Activated B cell treated with CpG ODN at 0.5 μM for 24 hours (primary cell): Measurements from ENCODE around the gene HKDC1. TPM values are rescaled to one million over a fixed set of nuclear protein-coding genes. Genes with fewer than 3 reads are reported as not detected.

ENCODE experiments used
- ATAC-seq: fragments of 200-7000 bp; cut with Tn5 transposase; one replicate; pipeline ENCODE4 v1.10.0; 2021; ENCODE audit warnings: low read depth, mild to moderate bottlenecking, moderate library complexity
- CTCF ChIA-PET: fragments of 350-600 bp; sonication (Branson Sonifier 250); formaldehyde crosslinking; loops from one replicate; lab custom pipeline; 2021; ENCODE audit warnings: antibody characterized with exemption; lab: Charles Lee
- POLR2A ChIA-PET: fragments of 350-600 bp; sonication (Branson Sonifier 250); formaldehyde crosslinking; loops from one replicate; lab custom pipeline; 2021; ENCODE audit warnings: antibody characterized with exemption; lab: Charles Lee
- DNase-seq: peaks from one replicate; pipeline ENCODE4 v3.0.0; 2022
- H3K27ac Mint-ChIP-seq: one replicate; pipeline ENCODE4 v1.8.0; 2020; ENCODE audit warnings: mixed read lengths
- H3K27me3 Mint-ChIP-seq: one replicate; pipeline ENCODE4 v1.8.0; 2021; ENCODE audit warnings: mixed read lengths
- H3K36me3 Mint-ChIP-seq: one replicate; pipeline ENCODE4 v1.8.0; 2021; ENCODE audit warnings: low read depth, mixed read lengths
- H3K4me1 Mint-ChIP-seq: one replicate; pipeline ENCODE4 v1.8.0; 2021; ENCODE audit warnings: mixed read lengths
- H3K4me3 Mint-ChIP-seq: one replicate; pipeline ENCODE4 v1.8.0; 2020; ENCODE audit warnings: mild to moderate bottlenecking, mixed read lengths
- H3K9me3 Mint-ChIP-seq: one replicate; pipeline ENCODE4 v1.8.0; 2020; ENCODE audit warnings: mixed read lengths
- intact Hi-C: fragments of 100-400 bp; cut with micrococcal nuclease; formaldehyde crosslinking; loops from one replicate; pipeline ENCODE4 v1.15.1; 2024
- total RNA-seq: library from RNA; stranded (reverse); gene quantifications from 2 replicates; pipeline ENCODE4 v1.2.3, GENCODE V29; 2022
- TF ChIP-seq, protein P1 (sequence below): fragments of 200-600 bp; IDR thresholded peaks from one replicate; pipeline ENCODE4 v1.8.0; 2022; ENCODE audit warnings: antibody characterized with exemption, mild to moderate bottlenecking

HKDC1 gene
- total RNA-seq, 1 donor from 2014 or later = not detected

- DNase-seq = peak; percentile 87
- Mint-ChIP-seq H3K27me3 (no peaks in the 10 kb centered on the region), H3K9me3 (no peaks in the 10 kb centered on the region), H3K4me1 (peaks cover 39% of the 10 kb centered on the region), H3K4me3 (peak within 1 kb of the TSS; percentile 95), H3K36me3 (peaks cover 36% of the 10 kb centered on the region), H3K27ac (peak within 1 kb of the TSS; percentile 100)
- peak; percentile 87 for ATAC-seq
- ChIA-PET CTCF (no interaction called here), POLR2A (interaction anchor here (0.5 to 1.9 kb wide), 14 partner anchors 9 to 1220 kb away, joined by 3 to 12 read pairs (median 4); partner anchors contain the start of genes DDX21, RUFY2 and SRGN)
- TF ChIP-seq, protein P1, sequence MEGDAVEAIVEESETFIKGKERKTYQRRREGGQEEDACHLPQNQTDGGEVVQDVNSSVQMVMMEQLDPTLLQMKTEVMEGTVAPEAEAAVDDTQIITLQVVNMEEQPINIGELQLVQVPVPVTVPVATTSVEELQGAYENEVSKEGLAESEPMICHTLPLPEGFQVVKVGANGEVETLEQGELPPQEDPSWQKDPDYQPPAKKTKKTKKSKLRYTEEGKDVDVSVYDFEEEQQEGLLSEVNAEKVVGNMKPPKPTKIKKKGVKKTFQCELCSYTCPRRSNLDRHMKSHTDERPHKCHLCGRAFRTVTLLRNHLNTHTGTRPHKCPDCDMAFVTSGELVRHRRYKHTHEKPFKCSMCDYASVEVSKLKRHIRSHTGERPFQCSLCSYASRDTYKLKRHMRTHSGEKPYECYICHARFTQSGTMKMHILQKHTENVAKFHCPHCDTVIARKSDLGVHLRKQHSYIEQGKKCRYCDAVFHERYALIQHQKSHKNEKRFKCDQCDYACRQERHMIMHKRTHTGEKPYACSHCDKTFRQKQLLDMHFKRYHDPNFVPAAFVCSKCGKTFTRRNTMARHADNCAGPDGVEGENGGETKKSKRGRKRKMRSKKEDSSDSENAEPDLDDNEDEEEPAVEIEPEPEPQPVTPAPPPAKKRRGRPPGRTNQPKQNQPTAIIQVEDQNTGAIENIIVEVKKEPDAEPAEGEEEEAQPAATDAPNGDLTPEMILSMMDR = no peak
- intact Hi-C loops = loop anchor here (1.0 to 10.0 kb wide), 9 partner anchors 42 to 653 kb away; partner anchors contain the start of genes CCAR1, DDX21, DDX50 and KIFBP
Observed at GRCh38 chr10:69179743-69180524, 40.2 kb upstream of the HKDC1 start, which contains the start of gene SUPV3L1. Gene SUPV3L1 (plus strand): TSS chr10:69180234. CDS start chr10:69180292, 58 bp downstream.

DNA sequence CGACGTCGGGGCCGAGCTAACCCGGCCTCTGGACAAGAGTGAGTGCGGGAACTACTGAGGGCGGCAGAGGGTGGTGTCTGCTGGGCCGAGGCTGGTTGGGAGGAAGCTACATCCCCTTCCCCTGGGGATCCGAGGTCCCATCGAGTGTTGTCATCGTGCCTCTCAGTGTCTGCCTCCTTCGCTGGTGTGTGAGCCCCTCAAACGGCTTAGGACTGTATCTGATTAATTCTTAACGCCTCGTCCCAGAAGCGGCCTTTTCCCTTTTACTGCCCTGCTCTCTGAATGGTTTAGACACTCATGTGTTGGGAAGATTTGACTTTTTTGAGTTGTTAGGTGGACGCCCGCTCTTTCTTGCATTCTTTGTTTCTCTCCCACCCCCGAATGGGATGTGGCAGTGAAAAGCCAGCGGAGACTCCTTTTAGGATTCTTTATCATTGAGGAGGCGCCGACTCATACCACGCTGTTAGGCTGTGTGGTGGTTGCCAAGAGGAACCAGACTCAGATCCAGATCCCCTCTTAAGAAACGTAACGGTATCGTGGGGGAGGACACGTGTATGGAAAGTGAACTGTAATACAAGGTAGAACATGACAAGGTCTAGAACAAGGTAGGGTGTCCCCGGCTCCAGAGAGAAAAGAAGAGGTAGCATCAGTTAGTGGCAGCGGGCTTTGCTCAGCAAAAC lies 39.5 kb upstream of the HKDC1 start:
- H3K4me1 Mint-ChIP-seq = peaks cover 40% of the 10 kb centered on the region
- ChIA-PET CTCF (no interaction called here), POLR2A (interaction anchor here (0.6 to 1.9 kb wide), 12 partner anchors 10 to 228 kb away, joined by 3 to 12 read pairs (median 4); partner anchors contain the start of genes DDX21 and SRGN)
- peak; percentile 20 for ATAC-seq
- H3K9me3 Mint-ChIP-seq = no peaks in the 10 kb centered on the region
- H3K27me3 Mint-ChIP-seq = no peaks in the 10 kb centered on the region
- H3K36me3 Mint-ChIP-seq = peaks cover 41% of the 10 kb centered on the region
- no peak for DNase-seq
- intact Hi-C loops = loop anchor here (1.0 to 10.0 kb wide), 8 partner anchors 42 to 653 kb away; partner anchors contain the start of genes CCAR1, DDX50, KIFBP and SLC25A16
- H3K4me3 Mint-ChIP-seq = peak overlapping the region; percentile 95
- TF ChIP-seq, protein P1 = no peak
- H3K27ac Mint-ChIP-seq = peak overlapping the region; percentile 100

DNA sequence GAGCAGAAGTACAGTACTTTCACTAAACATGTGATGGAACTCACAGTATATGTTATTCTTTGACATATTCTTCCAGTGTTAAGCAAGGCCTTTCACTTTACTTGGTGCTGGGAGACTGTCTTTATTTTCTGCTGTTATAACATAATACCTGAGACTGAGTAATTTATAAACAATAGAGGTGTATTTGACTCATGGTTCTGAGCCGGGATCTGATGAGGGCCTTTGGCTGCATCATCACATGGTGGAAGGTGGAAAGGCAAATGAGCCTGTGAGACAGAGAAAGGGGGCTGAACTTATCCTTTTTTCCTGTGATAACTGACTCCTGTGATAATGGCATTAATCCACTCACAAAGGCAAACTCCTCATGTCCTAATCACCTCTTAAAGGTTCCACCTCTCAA lies 38.7 kb upstream of the HKDC1 start:
- Mint-ChIP-seq H3K4me1 (peaks cover 40% of the 10 kb centered on the region), H3K4me3 (peak overlapping the region; percentile 95), H3K36me3 (peaks cover 49% of the 10 kb centered on the region), H3K27me3 (no peaks in the 10 kb centered on the region), H3K27ac (peak overlapping the region; percentile 100), H3K9me3 (no peaks in the 10 kb centered on the region)
- DNase-seq (no peak), ATAC-seq (no peak)
- TF ChIP-seq, protein P1 = no peak
- ChIA-PET CTCF (no interaction called here), POLR2A (interaction anchor here (0.9 kb wide), 1 partner anchor 176 kb away, joined by 3 read pairs; no protein-coding TSS in a partner anchor)
- intact Hi-C loops = loop anchor here (2.0 to 10.0 kb wide), 2 partner anchors 197 to 461 kb away; partner anchors contain the start of genes CCAR1 and KIFBP

DNA sequence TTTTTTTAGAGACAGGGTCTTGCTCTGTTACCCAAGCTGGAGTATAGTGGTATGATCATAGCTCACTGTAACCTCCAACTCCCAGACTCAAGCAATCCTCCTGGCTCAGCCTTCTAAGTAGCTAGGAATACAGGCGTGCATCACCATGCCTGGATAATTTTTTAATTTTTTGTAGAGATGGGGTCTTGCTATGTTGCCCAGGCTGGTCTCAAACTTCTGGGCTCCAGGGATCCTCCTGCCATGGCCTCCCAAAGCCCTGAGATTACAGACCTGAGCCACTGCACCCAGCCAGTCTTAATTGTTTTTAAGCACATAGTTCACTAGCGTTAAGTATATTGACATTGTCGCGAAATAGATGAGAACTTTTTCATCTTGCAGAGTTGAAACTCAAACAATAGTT lies 38.1 kb upstream of the HKDC1 start:
- TF ChIP-seq, protein P1 = no peak
- H3K36me3 Mint-ChIP-seq = peaks cover 54% of the 10 kb centered on the region
- ChIA-PET CTCF (no interaction called here), POLR2A (interaction anchor here (0.7 to 0.9 kb wide), 2 partner anchors 177 to 460 kb away, joined by 3 to 4 read pairs; no protein-coding TSS in a partner anchor)
- no peak for DNase-seq
- intact Hi-C loops = loop anchor here (10.0 kb wide), 1 partner anchor 197 kb away; the partner anchor contains the start of gene KIFBP
- no peaks in the 10 kb centered on the region for H3K27me3 Mint-ChIP-seq
- ATAC-seq = no peak
- H3K4me1 Mint-ChIP-seq = peaks cover 40% of the 10 kb centered on the region
- H3K27ac Mint-ChIP-seq = no peak overlapping the region
- H3K9me3 Mint-ChIP-seq = no peaks in the 10 kb centered on the region
- no peak overlapping the region for H3K4me3 Mint-ChIP-seq
